HCT116 (cell line): ENCODE results near the gene OR56B4. TPM values are rescaled to one million over a fixed set of nuclear protein-coding genes. Genes with fewer than 3 reads are reported as not detected.
"Not testable (repeated sequence)": the region's sequence is repeated elsewhere in the genome, so short reads cannot be mapped to it uniquely, and the experiment has no call there.

Source experiments
- ATAC-seq: fragments of 200-7000 bp; cut with Tn5 transposase; 2 replicates; pipeline ENCODE4 v1.9.1; 2020; ENCODE audit warnings: mild to moderate bottlenecking, moderate library complexity
- Bru-seq: library from RNA; stranded (reverse); fragments of 400-500 nt; gene quantifications from one replicate; lab custom pipeline; 2021; lab: Mats Ljungman, UMichigan
- BruChase-seq, 2 experiments: library from RNA; stranded (reverse); fragments of 400-500 nt; gene quantifications; one replicate each; lab custom pipeline; 2021; lab: Mats Ljungman, UMichigan
- BruUV-seq: library from RNA; stranded (reverse); fragments of 400-500 nt; replicated peaks from 2 replicates; lab custom pipeline; 2021; lab: Mats Ljungman, UMichigan
- CTCF ChIA-PET: fragments of 300-600 bp; sonication (Branson Sonifier 250); formaldehyde crosslinking; loops from one replicate; lab custom pipeline; 2021; ENCODE audit warnings: antibody characterized with exemption; lab: Charles Lee
- POLR2A ChIA-PET: fragments of 300-600, 350-600 bp; sonication (Branson Sonifier 250); formaldehyde crosslinking; loops from one replicate; lab custom pipeline; 2021; ENCODE audit warnings: antibody characterized with exemption; lab: Charles Lee
- RAD21 ChIA-PET, 2 experiments: fragments of 300-600 bp; sonication (Branson Sonifier 250); formaldehyde crosslinking; loops; one replicate each; lab custom pipeline; 2023; ENCODE audit warnings: low total read pairs in 2 of 2; ENCODE audit not compliant: uncharacterized antibody in 2 of 2, unreplicated experiment in 2 of 2, low non-redundant PET in 1 of 2; lab: Charles Lee
- DNase-seq: peaks from one replicate; pipeline ENCODE4 v3.0.0-alpha.2; 2010; ENCODE audit warnings: low read depth, low spot score
- H2AFZ ChIP-seq: fragments of 200-600 bp; shearing (Covaris generic), sonication (generic); 2 replicates; pipeline ENCODE4 v1.6.1; 2017; ENCODE audit warnings: low read depth, mixed run types, mixed read lengths, antibody characterized with exemption, low read length; ENCODE audit not compliant: poor library complexity, severe bottlenecking
- H3K27ac ChIP-seq: 2 replicates; pipeline ENCODE4 v1.5.1; 2012; ENCODE audit warnings: low read depth, low read length
- H3K27me3 ChIP-seq: fragments of 200-600 bp; sonication (generic); 2 replicates; pipeline ENCODE4 v1.6.1; 2016; ENCODE audit warnings: mixed run types, low read length, mixed read lengths; ENCODE audit not compliant: insufficient read depth
- H3K36me3 ChIP-seq, 2 experiments: fragments of 200-500 bp in 1 of 2; fragments of 200-600 bp in 1 of 2; sonication (Bioruptor generic) in 1 of 2; sonication (generic) in 1 of 2; 2 replicates each; pipeline versions ENCODE4 v1.5.1 to v1.6.1; 2014 to 2016; ENCODE audit warnings: low read length in 2 of 2, inconsistent platforms in 1 of 2, mixed read lengths in 1 of 2, mixed run types in 1 of 2; ENCODE audit not compliant: insufficient read depth in 2 of 2, control insufficient read depth in 1 of 2
- H3K4me1 ChIP-seq, 2 experiments: fragments of 200-600 bp in 1 of 2; sonication (generic) in 1 of 2; 2 replicates each; pipeline versions ENCODE4 v1.5.1 to v1.6.1; 2012 to 2017; ENCODE audit warnings: low read length in 2 of 2, inconsistent platforms in 1 of 2, mild to moderate bottlenecking in 1 of 2, mixed read lengths in 1 of 2, mixed run types in 1 of 2, moderate library complexity in 1 of 2; ENCODE audit not compliant: insufficient read depth in 2 of 2, control insufficient read depth in 1 of 2
- H3K4me2 ChIP-seq: fragments of 200-600 bp; sonication (generic); 2 replicates; pipeline ENCODE4 v1.6.1; 2017; ENCODE audit warnings: mixed run types, low read length, mixed read lengths
- H3K4me3 ChIP-seq, 2 experiments: fragments of 200-600 bp in 1 of 2; sonication (generic) in 1 of 2; replicated peaks in 1 of 2; 2 replicates each; pipeline ENCODE4 v1.5.1; 2011 to 2016; ENCODE audit warnings: low read length in 2 of 2, control low read depth in 1 of 2, low read depth in 1 of 2, mild to moderate bottlenecking in 1 of 2, mixed read lengths in 1 of 2, mixed run types in 1 of 2
- H3K79me2 ChIP-seq: fragments of 200-600 bp; sonication (generic); 2 replicates; pipeline ENCODE4 v1.6.1; 2017; ENCODE audit warnings: mild to moderate bottlenecking, mixed run types, low read length, moderate library complexity, mixed read lengths; ENCODE audit not compliant: insufficient read depth
- H3K9ac ChIP-seq: fragments of 200-600 bp; sonication (generic); 2 replicates; pipeline ENCODE4 v1.6.1; 2016; ENCODE audit warnings: low read length, mixed read lengths
- H3K9me2 ChIP-seq: fragments of 200-600 bp; sonication (generic), shearing (Covaris generic); 2 replicates; pipeline ENCODE4 v1.6.1; 2017; ENCODE audit warnings: mixed run types, mild to moderate bottlenecking, moderate library complexity; ENCODE audit not compliant: insufficient read depth
- H3K9me3 ChIP-seq, 2 experiments: fragments of 200-500 bp in 1 of 2; fragments of 200-600 bp in 1 of 2; sonication (Bioruptor generic) in 1 of 2; sonication (generic) in 1 of 2; 2 replicates each; pipeline ENCODE4 v1.6.1; 2014 to 2017; ENCODE audit warnings: low read length in 2 of 2, mixed read lengths in 2 of 2, inconsistent platforms in 1 of 2, low read depth in 1 of 2, mild to moderate bottlenecking in 1 of 2, mixed run types in 1 of 2, moderate library complexity in 1 of 2; ENCODE audit not compliant: control insufficient read depth in 1 of 2, insufficient read depth in 1 of 2
- H4K20me1 ChIP-seq: fragments of 200-600 bp; sonication (generic), shearing (Covaris generic); 2 replicates; pipeline ENCODE4 v1.6.1; 2017; ENCODE audit warnings: mixed run types, mild to moderate bottlenecking, moderate library complexity; ENCODE audit not compliant: insufficient read depth
- ATF3 ChIP-seq: IDR thresholded peaks from 2 replicates; pipeline ENCODE4 v1.6.1; 2012
- EGR1 ChIP-seq: IDR thresholded peaks from 2 replicates; pipeline ENCODE4 v1.6.1; 2012; ENCODE audit warnings: low read depth
- EZH2 ChIP-seq: fragments of 200-600 bp; sonication (generic); IDR thresholded peaks from 2 replicates; pipeline ENCODE4 v1.6.1; 2017; ENCODE audit warnings: antibody characterized with exemption, mixed run types
- EZH2phosphoT487 ChIP-seq: fragments of 200-600 bp; IDR thresholded peaks from 2 replicates; pipeline ENCODE4 v1.6.1; 2018; ENCODE audit warnings: antibody characterized with exemption, borderline replicate concordance
- JUND ChIP-seq: IDR thresholded peaks from 2 replicates; pipeline ENCODE4 v1.6.1; 2012
- POLR2A ChIP-seq: IDR thresholded peaks from 2 replicates; pipeline ENCODE4 v1.7.0; 2011; ENCODE audit warnings: borderline replicate concordance; ENCODE audit not compliant: insufficient read depth, insufficient read length; ENCODE audit errors: extremely low read depth
- POLR2AphosphoS5 ChIP-seq: IDR thresholded peaks from 2 replicates; pipeline ENCODE4 v1.6.1; 2011; ENCODE audit warnings: mild to moderate bottlenecking, low read depth, low read length, moderate library complexity
- RAD21 ChIP-seq: IDR thresholded peaks from 2 replicates; pipeline ENCODE4 v1.6.1; 2012; ENCODE audit warnings: low read depth, mild to moderate bottlenecking
- SIN3A ChIP-seq: IDR thresholded peaks from 2 replicates; pipeline ENCODE4 v1.6.1; 2012; ENCODE audit warnings: low read depth
- SRF ChIP-seq: IDR thresholded peaks from 2 replicates; pipeline ENCODE4 v1.6.1; 2012; ENCODE audit warnings: low read depth
- YY1 ChIP-seq: IDR thresholded peaks from 2 replicates; pipeline ENCODE4 v1.6.1; 2011; ENCODE audit warnings: low read length, low read depth, moderate library complexity, mild to moderate bottlenecking; ENCODE audit not compliant: insufficient replicate concordance; ENCODE audit errors: extremely low read depth
- ZBTB33 ChIP-seq: IDR thresholded peaks from 2 replicates; pipeline ENCODE4 v1.6.1; 2011; ENCODE audit warnings: mild to moderate bottlenecking, low read length, moderate library complexity; ENCODE audit not compliant: insufficient replicate concordance; ENCODE audit errors: extremely low read depth
- intact Hi-C: fragments of 100-400 bp; cut with micrococcal nuclease; formaldehyde crosslinking; loops from 2 replicates; pipeline ENCODE4 v1.10.0; 2022
- long read RNA-seq: library from polyadenylated mRNA; unstranded; transcript quantifications from one replicate; pipeline ENCODE4 v2.0.0, GENCODE V29; 2021; ENCODE audit not compliant: unreplicated experiment
- polyA plus RNA-seq: library from polyadenylated mRNA; unstranded; fragments of >200 nt; gene quantifications from 2 replicates; pipeline ENCODE4 v1.2.1, GENCODE V29; 2012; ENCODE audit warnings: missing spikeins
- total RNA-seq: library from RNA; stranded (reverse); gene quantifications from one replicate; pipeline ENCODE4 v1.2.1, GENCODE V29; 2021; ENCODE audit not compliant: unreplicated experiment
- TF ChIP-seq, protein P1 (sequence below): IDR thresholded peaks from 2 replicates; pipeline ENCODE4 v1.6.1; 2012

OR56B4 gene, protein sequence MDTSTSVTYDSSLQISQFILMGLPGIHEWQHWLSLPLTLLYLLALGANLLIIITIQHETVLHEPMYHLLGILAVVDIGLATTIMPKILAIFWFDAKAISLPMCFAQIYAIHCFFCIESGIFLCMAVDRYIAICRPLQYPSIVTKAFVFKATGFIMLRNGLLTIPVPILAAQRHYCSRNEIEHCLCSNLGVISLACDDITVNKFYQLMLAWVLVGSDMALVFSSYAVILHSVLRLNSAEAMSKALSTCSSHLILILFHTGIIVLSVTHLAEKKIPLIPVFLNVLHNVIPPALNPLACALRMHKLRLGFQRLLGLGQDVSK
- not detected for total RNA-seq
- not detected in 2 replicates for polyA plus RNA-seq
- not detected for Bru-seq, nascent RNA
- BruChase-seq, experiment 1, labeled RNA remaining after a 6-hour chase: not detected
- BruChase-seq, experiment 2, labeled RNA remaining after a 2-hour chase: not detected
- long read RNA-seq: 0 reads

- H3K4me2 ChIP-seq, H3K36me3 ChIP-seq, H3K4me3 ChIP-seq, H4K20me1 ChIP-seq, H3K27ac ChIP-seq, H2AFZ ChIP-seq, H3K9me2 ChIP-seq, DNase-seq, POLR2A ChIA-PET, H3K4me1 ChIP-seq, H3K79me2 ChIP-seq, BruUV-seq, intact Hi-C loops, RAD21 ChIA-PET, H3K9ac ChIP-seq, CTCF ChIA-PET, H3K9me3 ChIP-seq, ATAC-seq: not testable (repeated sequence)
- H3K27me3 ChIP-seq: peaks cover 29% of the 10 kb centered on the region
These were observed at the start of gene OR56B4 for GRCh38 chr11:6107384-6107783. Gene OR56B4 (plus strand): TSS chr11:6107684. CDS start chr11:6107779, 95 bp downstream.

- peaks cover 71% of the 10 kb centered on the region for H3K27me3 ChIP-seq
- H3K4me3 ChIP-seq: no peak overlapping the region
- CTCF ChIA-PET: no interaction called here
- no peak for TF ChIP-seq POLR2A
- TF ChIP-seq YY1: no peak
- no peak for TF ChIP-seq EZH2
- TF ChIP-seq EZH2phosphoT487: no peak
- no peak for TF ChIP-seq JUND
- no peak for TF ChIP-seq SRF
- TF ChIP-seq ATF3: no peak
- TF ChIP-seq RAD21: no peak
- TF ChIP-seq, protein P1, sequence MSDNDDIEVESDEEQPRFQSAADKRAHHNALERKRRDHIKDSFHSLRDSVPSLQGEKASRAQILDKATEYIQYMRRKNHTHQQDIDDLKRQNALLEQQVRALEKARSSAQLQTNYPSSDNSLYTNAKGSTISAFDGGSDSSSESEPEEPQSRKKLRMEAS: no peak
- no peak for TF ChIP-seq POLR2AphosphoS5
- no peak for TF ChIP-seq EGR1
- TF ChIP-seq SIN3A: no peak
- TF ChIP-seq ZBTB33: no peak
- H3K36me3 ChIP-seq: no peaks in the 10 kb centered on the region
- H3K9me3 ChIP-seq: no peaks in the 10 kb centered on the region
- H3K4me2 ChIP-seq: no peak overlapping the region
- RAD21 ChIA-PET: no interaction called here
- no TSS peak for BruUV-seq
- H2AFZ ChIP-seq: no peak overlapping the region
- H3K27ac ChIP-seq: no peak overlapping the region
- H4K20me1 ChIP-seq: no peaks in the 10 kb centered on the region
- POLR2A ChIA-PET: no interaction called here
- H3K9ac ChIP-seq: no peak overlapping the region
- DNase-seq (no peak), ATAC-seq (no peak)
- no peaks in the 10 kb centered on the region for H3K9me2 ChIP-seq
- intact Hi-C loops: no loop called here
- H3K79me2 ChIP-seq: no peaks in the 10 kb centered on the region
- no peaks in the 10 kb centered on the region for H3K4me1 ChIP-seq
These were observed 46.0 kb upstream of the OR56B4 start for GRCh38 chr11:6061475-6061874.
